Upper lobe of left lung (tissue), 4 donors: ENCODE results near the gene SRP14.

Experiments used
- CTCF ChIP-seq, 6 experiments: fragments of 450-650 bp in 4 of 6; fragments of 200-600 bp in 2 of 6; sonication (generic) in 2 of 6; IDR thresholded peaks; one replicate each; pipeline ENCODE4 v1.5.1; 2016 to 2019; ENCODE audit warnings: antibody characterized with exemption in 6 of 6
- EP300 ChIP-seq, 4 donors: sonication (generic); formaldehyde crosslinking; IDR thresholded peaks; one replicate each; pipeline ENCODE4 v1.5.1; 2017; ENCODE audit warnings: antibody characterized with exemption in 4 of 4, control low read depth in 2 of 4
- POLR2A ChIP-seq, 4 donors: fragments of 450-650 bp; IDR thresholded peaks; one replicate each; pipeline ENCODE4 v1.5.1; 2016 to 2017; ENCODE audit warnings: antibody characterized with exemption in 4 of 4, mild to moderate bottlenecking in 2 of 4
- POLR2AphosphoS5 ChIP-seq, 2 donors: sonication (generic); formaldehyde crosslinking; IDR thresholded peaks; one replicate each; pipeline ENCODE4 v1.5.1; 2017; ENCODE audit warnings: antibody characterized with exemption in 2 of 2

- TF ChIP-seq CTCF (IDR thresholded peaks at IDR 0.05) = no peak
- TF ChIP-seq EP300 (IDR thresholded peaks at IDR 0.05) = no peak
- no peak for TF ChIP-seq POLR2A (IDR thresholded peaks at IDR 0.05)
- no peak for TF ChIP-seq POLR2AphosphoS5 (IDR thresholded peaks at IDR 0.05)
These were observed 29.1 kb upstream of the SRP14 start for GRCh38 chr15:40067921-40068624.
